Testis (tissue), 3 donors: ENCODE data around the gene FAM210A. TPM values are rescaled to one million over a fixed set of nuclear protein-coding genes. Genes with fewer than 3 reads are reported as not detected.
A peak's percentile ranks its signal among the peaks of the same experiment; 100 is the strongest.

ENCODE experiments used
- DNase-seq: peaks from one replicate; pipeline ENCODE4 v3.0.0-alpha.2; 2019
- H3K27ac ChIP-seq, 2 donors: fragments of 200-600 bp; sonication (generic); one replicate each; pipeline ENCODE4 v1.5.1; 2019
- H3K27me3 ChIP-seq: fragments of 200-600 bp; sonication (generic); one replicate; pipeline ENCODE4 v1.5.1; 2019
- H3K36me3 ChIP-seq: fragments of 200-600 bp; sonication (generic); one replicate; pipeline ENCODE4 v1.5.1; 2017; ENCODE audit warnings: low read depth; ENCODE audit errors: missing control alignments
- H3K4me1 ChIP-seq: fragments of 200-600 bp; sonication (generic); one replicate; pipeline ENCODE4 v1.5.1; 2019
- H3K4me3 ChIP-seq, 2 donors: fragments of 200-600 bp; sonication (generic); one replicate each; pipeline ENCODE4 v1.5.1; 2017 to 2019
- H3K9me3 ChIP-seq: fragments of 200-600 bp; sonication (generic); one replicate; pipeline ENCODE4 v1.5.1; 2017
- POLR2A ChIP-seq: fragments of 450-650 bp; IDR thresholded peaks from one replicate; pipeline ENCODE4 v1.6.1; 2017; ENCODE audit warnings: antibody characterized with exemption, mild to moderate bottlenecking, moderate library complexity
- WGBS, 2 donors: methylation state at CpG; one replicate each; pipeline ENCODE4 v1.1.5; 2018; 5-methylcytosine and 5-hydroxymethylcytosine counted together
- intact Hi-C: fragments of 100-400 bp; cut with DNase I; formaldehyde crosslinking; loops from one replicate; pipeline ENCODE4 v1.15.1; 2023; ENCODE audit warnings: low total_unique reads
- polyA plus RNA-seq: library from polyadenylated mRNA; stranded (reverse); fragments of 350-450 nt; fragmentation: Illumina TruSeq; extraction: RNeasy Lipid Tissue Mini Kit (QIAGEN cat#74804); gene quantifications from one replicate; pipeline ENCODE4 v1.2.3, GENCODE V29; 2014; ENCODE audit warnings: low read depth, low replicate concordance; ENCODE audit not compliant: insufficient read depth
- total RNA-seq, 2 donors: library from RNA; depleted of rRNA; stranded (reverse); fragments of >200 nt; gene quantifications; one replicate each; pipeline ENCODE4 v1.2.3, GENCODE V29; 2016
- TF ChIP-seq, protein P1 (sequence below), 3 experiments: fragments of 450-650 bp in 2 of 3; fragments of 200-600 bp in 1 of 3; sonication (generic) in 1 of 3; IDR thresholded peaks; one replicate each; pipeline ENCODE4 v1.5.1; 2016 to 2019; ENCODE audit warnings: antibody characterized with exemption in 3 of 3, mild to moderate bottlenecking in 2 of 3, moderate library complexity in 1 of 3

The FAM210A gene
- total and polyA plus RNA-seq, 3 donors from 2014 or later, result 22.6 to 28.7 (median 24.5) TPM

DNA sequence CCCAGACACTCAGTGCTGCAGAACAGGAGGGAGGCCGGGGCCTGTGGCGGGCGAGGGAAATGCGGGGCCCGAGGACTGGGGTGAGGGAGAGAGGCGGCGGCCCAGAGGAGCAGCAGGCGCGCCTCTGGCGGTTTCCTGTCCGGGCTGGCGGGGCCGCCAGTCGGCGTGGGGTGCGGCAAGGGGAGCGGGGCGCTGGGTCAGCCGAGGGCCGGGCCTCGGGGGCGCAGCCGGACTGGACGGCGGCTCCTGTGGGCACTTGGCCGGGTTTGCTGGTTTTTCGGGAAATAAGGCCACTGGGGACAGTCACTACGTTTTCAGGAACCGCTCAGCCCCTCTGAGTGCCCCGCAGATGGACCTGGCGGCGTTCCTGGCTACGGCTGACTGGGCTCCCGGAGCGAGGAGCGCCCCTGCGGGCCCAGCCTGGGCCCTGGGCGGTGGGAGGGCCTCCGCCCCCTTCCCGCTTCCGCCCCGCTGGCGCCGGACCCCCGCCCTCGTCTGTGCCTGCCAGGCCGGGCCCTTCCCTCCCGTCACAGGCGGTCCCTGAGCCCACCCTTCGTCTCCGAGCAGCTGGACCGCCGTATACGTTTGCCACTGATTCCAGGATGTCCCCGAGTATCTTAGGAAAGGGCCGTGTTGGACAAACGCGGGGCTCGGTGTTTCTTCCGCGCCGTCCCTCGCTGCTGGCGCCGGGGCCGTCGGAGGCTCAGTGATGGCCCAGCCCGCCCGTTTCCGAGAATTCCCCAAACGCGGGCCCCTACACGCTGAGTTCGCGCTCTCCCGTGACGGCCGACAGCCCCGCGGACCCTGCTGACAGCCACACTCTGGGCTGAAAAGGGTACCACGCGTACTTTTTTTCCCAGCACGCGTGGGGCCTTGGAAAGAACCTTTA is 84.6 kb downstream of the FAM210A start:
- no peaks in the 10 kb centered on the region for H3K36me3 ChIP-seq
- no peaks in the 10 kb centered on the region for H3K9me3 ChIP-seq
- H3K27me3 ChIP-seq, result no peaks in the 10 kb centered on the region
- 24 to 46% methylated on average over 17 to 66 of the region's 84 CpGs for WGBS, 2 donors
- peak; percentile 23 for DNase-seq
- TF ChIP-seq POLR2A, result no peak
- TF ChIP-seq, protein P1, sequence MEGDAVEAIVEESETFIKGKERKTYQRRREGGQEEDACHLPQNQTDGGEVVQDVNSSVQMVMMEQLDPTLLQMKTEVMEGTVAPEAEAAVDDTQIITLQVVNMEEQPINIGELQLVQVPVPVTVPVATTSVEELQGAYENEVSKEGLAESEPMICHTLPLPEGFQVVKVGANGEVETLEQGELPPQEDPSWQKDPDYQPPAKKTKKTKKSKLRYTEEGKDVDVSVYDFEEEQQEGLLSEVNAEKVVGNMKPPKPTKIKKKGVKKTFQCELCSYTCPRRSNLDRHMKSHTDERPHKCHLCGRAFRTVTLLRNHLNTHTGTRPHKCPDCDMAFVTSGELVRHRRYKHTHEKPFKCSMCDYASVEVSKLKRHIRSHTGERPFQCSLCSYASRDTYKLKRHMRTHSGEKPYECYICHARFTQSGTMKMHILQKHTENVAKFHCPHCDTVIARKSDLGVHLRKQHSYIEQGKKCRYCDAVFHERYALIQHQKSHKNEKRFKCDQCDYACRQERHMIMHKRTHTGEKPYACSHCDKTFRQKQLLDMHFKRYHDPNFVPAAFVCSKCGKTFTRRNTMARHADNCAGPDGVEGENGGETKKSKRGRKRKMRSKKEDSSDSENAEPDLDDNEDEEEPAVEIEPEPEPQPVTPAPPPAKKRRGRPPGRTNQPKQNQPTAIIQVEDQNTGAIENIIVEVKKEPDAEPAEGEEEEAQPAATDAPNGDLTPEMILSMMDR (IDR thresholded peaks at IDR 0.05), result no peak
- H3K27ac ChIP-seq, result peak overlapping the region in 1 of 2 donors; percentile 42
- no peaks in the 10 kb centered on the region for H3K4me1 ChIP-seq
- intact Hi-C loops, result no loop called here
- peak overlapping the region; percentile 39 to 46 for H3K4me3 ChIP-seq

DNA sequence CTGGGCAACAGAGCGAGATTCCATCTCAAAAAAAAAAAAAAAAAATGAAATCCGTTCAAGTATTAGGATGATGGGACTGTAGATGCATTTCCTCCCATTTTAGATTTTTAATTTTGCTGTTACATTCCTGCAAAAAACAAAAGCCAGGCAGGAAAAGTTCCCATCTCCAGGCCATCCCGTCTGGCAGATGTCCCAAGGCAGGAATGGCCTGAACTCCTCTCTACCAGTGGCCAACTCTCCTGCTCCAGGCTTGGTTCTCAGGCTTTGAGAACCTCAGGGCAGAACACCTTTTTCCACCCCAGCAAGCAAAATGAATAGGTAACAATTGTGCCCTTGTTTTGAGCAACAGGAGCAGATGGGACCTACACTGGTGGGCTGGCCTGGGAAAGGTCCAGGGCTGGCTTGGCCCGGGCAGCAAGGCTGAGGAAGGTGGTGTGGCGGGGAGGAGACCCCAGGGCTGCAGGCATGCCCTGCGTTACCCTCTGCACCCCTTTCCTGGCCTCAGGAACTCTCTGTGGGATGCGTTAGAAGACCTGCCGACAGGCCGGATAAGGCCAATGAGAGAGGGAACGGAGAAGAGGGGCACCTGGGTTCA is 86.0 kb downstream of the FAM210A start:
- intact Hi-C loops, result no loop called here
- no peak for TF ChIP-seq POLR2A
- TF ChIP-seq, protein P1 (IDR thresholded peaks at IDR 0.05), result no peak
- WGBS, 2 donors, result 65 to 75% methylated on average over 10 of the region's 10 CpGs

DNA sequence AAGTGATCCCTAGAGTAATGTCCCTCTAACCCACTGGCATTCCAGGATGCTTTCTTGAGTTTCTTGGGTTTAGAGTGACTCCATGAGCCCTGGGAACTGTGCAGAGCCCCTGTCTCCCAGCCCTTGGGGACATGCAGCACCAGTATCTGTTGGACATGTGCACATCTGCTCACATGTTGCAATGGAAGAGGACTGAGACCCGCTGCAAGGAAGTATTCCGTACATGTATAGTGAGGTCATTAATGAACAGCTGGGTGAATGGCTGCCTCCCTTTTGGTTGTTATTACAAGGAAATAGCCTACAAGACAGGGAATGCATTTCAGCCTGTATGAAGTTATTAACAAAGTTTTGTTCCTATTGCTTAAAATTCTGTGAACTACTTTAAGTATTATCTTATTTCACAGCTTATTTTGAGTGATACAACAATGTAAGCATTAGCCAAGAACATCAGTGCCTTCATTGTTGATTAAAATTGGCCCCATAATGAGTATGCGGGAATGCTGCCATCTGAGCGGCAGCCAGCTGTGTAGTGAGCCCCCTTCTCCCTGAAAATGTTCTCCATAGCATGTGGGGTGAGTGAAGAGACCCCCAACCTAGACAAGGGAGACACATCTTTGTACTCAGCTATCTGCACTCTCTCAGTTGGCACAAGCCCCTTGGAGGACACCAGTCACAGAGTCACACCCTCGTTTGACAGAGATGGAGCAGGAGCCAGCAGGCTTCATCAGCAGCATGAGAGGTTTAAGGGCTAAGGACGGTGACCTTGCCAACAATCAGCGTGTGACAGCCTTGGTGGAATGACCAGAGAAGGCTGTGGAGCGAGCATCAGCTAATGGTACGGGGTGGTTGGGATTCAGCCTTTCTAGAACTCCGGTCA is 87.4 kb downstream of the FAM210A start:
- intact Hi-C loops, result no loop called here
- DNase-seq, result no peak
- no peaks in the 10 kb centered on the region for H3K36me3 ChIP-seq
- no peak overlapping the region for H3K4me3 ChIP-seq
- no peak for TF ChIP-seq POLR2A
- TF ChIP-seq, protein P1 (IDR thresholded peaks at IDR 0.05), result no peak
- no peaks in the 10 kb centered on the region for H3K27me3 ChIP-seq
- WGBS, 2 donors, result 87 to 92% methylated on average over 9 to 10 of the region's 10 CpGs
- H3K9me3 ChIP-seq, result no peaks in the 10 kb centered on the region
- no peaks in the 10 kb centered on the region for H3K4me1 ChIP-seq
- no peak overlapping the region for H3K27ac ChIP-seq

More for the DNA sequence above, 86.0 kb downstream of the FAM210A start:
- Histone ChIP-seq H3K4me1 (no peaks in the 10 kb centered on the region), H3K27me3 (no peaks in the 10 kb centered on the region), H3K9me3 (no peaks in the 10 kb centered on the region), H3K27ac (no peak overlapping the region), H3K36me3 (no peaks in the 10 kb centered on the region), H3K4me3 (no peak overlapping the region)
- DNase-seq, result no peak

DNA sequence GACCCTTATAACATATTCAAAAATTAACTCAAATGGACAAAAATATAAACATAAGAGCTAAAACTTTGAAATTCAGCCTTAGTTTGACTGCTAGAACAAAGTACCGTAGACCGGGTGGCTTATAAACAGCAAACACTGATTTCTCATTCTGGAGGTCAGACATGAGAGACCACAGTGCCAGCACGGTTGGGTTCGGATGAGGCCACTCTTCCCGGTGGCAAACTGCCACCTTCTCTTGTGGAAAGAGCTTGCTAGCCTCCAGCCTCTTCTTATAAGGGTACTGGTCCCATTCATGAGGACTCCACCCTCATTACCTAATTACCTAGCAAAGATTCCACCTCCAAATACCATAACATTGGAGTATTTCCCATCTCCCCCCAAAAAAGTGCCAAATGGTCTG is 91.3 kb downstream of the FAM210A start:
- Histone ChIP-seq H3K27me3 (no peaks in the 10 kb centered on the region), H3K4me3 (no peak overlapping the region), H3K4me1 (no peaks in the 10 kb centered on the region), H3K27ac (no peak overlapping the region), H3K9me3 (no peaks in the 10 kb centered on the region), H3K36me3 (no peaks in the 10 kb centered on the region)
- no peak for DNase-seq
- WGBS, 2 donors, result 92 to 95% methylated on average over 5 of the region's 5 CpGs
- intact Hi-C loops, result no loop called here
- TF ChIP-seq POLR2A, result no peak

DNA sequence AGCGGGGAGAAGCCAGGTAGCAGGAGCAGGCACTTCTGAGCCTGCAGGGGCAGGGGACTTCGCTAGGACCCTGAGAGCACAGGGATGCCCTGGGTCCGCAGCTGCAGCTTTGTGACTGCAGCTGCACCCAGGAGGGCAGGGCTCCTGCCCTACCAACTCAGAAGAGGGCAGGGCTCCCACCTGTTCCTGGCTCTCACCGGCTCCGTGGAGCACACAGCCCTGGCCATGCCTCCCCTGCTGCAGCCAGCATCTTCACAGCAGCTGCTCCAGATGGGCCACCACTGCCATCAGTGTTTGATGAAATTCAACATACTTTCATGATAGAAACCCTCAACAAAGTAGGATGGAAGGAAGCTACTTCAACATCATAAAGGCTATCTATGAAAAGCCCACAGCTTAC is 92.7 kb downstream of the FAM210A start:
- Histone ChIP-seq H3K36me3 (no peaks in the 10 kb centered on the region), H3K9me3 (no peaks in the 10 kb centered on the region), H3K27me3 (no peaks in the 10 kb centered on the region), H3K4me1 (no peaks in the 10 kb centered on the region), H3K27ac (no peak overlapping the region), H3K4me3 (no peak overlapping the region)
- no peak for TF ChIP-seq POLR2A
- TF ChIP-seq, protein P1 (IDR thresholded peaks at IDR 0.05), result no peak
- intact Hi-C loops, result no loop called here
- WGBS, 2 donors, result 95 to 100% methylated on average over 3 to 5 of the region's 5 CpGs
- DNase-seq, result no peak
